Neural progenitor cell (in vitro differentiated cells): ENCODE results near the gene LRRC8E.

Experiments
- CTCF ChIP-seq: fragments of 200-600 bp; sonication (generic); IDR thresholded peaks from 2 replicates; pipeline ENCODE4 v1.5.1; 2017; ENCODE audit warnings: antibody characterized with exemption, mild to moderate bottlenecking
- EZH2 ChIP-seq: fragments of 200-600 bp; sonication (generic); IDR thresholded peaks from 2 replicates; pipeline ENCODE4 v1.6.1; 2017; ENCODE audit warnings: antibody characterized with exemption, mild to moderate bottlenecking, moderate library complexity

GRCh38 chr19:7913652-7914051, 25.3 kb downstream of the LRRC8E start:
- no peak for TF ChIP-seq CTCF
- no peak for TF ChIP-seq EZH2
